Stromal cell of bone marrow (primary cell): ENCODE results near the gene NLRP6.
"Not testable (repeated sequence)": the region's sequence is repeated elsewhere in the genome, so short reads cannot be mapped to it uniquely, and the experiment has no call there.

ENCODE experiments used
- DNase-seq: peaks from one replicate; pipeline ENCODE4 v3.0.0-alpha.2; 2012; ENCODE audit warnings: low read depth

NLRP6 gene

DNA sequence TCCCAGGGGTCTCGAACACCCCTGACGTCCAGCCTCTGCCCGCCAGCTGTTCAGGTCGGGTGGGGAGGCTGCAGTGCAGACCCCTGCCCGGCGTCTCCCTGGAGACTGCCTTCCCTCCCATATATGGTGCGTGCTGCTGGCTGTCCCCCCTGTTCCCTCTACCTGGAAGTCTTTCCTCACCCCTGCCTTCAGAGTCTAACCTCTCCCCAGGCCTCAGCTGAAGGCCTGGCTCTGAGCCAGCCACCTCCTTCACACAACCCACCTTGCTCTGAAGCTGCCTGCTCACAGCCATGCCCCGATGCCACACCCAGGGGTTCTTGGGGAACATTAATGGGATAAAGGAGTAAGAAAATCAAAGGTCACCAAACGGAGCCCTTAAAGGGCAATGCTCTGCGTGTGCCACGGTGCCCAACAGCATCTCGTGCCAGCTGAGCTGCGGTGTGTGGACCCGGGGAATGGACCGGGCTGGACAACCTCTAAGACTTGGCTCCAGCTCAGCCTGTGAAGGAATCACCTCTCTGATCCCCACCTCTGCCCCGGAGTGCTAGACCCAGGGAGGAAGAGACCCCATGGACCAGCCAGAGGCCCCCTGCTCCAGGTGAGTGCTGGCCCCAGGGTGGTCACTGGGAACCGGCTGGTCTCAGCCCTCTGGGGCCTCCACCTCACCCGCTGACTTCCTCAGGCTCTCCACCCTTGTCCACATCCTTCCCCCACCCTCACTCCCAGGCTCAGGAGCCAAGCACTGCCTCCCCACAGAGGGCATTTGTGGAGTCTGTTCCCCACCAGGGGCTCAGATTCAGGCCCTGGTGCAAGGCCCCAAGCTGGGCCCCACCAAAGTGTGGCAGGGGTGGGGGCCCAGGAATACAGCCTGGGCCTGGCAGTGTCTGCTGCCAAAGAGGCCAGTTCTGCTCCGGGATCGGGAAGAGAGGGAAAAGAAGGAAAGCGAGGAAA, at the start of gene NLRP6:
Gene NLRP6 (plus strand): TSS at position 407 of the 951 bp plus-strand sequence. CDS start 163 bp downstream, at position 570.
- DNase-seq, result no peak

DNA sequence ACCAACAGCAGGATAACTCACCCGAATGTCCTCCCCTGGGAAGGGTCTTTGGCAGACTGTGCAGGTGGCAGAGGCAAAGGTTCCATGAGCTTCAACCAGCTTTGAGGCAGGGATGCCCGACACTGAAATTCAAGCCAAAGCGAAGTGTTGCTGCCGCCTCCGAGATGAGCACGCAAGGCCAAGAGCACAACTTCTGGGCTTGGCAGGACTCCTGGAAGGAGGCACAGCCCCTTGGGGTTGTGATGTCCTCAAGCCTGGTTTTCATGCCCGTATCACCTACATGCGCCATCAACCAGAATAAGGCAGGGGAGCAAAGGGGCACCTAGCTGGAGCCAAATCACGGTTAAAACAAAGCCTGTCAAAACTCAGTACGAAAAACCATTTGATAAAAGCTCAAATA, 47.8 kb upstream of the NLRP6 start:
- DNase-seq, result no peak

DNA sequence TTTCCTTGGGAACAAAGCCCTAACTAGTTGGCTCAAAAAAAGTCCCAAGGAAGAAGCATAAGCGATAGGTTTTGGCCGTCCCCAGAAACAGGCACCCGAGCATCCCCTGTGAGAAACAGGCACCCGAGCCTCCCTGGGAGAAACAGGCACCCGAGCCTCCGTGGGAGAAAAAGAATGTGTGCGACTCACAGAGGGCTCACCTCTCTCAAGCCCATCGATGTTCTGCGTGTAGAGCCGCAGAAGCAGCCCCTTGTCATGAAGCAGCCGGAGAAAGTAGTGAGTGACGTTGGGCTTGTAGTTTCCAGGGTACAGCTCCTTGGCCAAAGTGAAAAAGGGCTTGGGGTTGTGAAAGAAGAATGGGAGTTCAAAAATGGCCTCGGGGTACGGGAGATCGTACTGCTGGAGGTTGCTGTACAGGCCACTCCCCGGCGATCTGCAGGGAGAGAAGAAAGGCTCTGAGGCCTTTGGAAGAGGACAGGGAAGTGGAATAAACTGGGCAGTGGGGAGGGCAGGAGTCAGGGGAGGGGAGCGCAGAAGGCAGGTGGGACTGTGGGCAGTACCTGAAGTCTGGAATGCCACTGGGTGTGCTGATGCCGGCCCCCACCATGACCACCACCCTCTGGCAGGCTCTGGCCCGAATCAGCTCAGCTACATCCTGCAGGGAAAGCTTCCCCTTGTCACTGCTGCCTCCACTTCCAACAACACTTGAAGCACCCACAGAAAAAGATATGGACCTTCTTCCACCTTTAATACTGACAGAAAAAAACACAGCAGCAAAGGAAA, 45.2 kb upstream of the NLRP6 start:
- DNase-seq, result no peak

DNA sequence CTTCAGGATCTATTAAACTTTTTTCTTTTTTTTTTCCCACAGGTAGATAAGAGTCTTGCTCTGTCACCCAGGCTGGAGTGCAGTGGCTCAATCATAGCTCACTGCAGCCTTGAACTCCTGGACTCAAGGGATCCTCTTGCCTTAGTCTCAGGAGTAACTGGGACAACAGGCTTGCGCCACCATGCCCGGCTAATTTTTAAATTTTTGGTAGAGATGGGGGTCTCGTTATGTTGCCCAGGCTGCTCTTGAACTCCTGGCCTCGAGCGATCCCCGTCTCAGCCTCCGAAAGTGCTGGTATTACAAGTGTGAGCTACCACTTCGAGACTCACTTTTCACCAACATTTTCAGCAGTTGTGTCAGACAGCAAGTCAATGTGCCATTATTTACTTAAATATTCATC, 43.0 kb upstream of the NLRP6 start:
- DNase-seq, result no peak

DNA sequence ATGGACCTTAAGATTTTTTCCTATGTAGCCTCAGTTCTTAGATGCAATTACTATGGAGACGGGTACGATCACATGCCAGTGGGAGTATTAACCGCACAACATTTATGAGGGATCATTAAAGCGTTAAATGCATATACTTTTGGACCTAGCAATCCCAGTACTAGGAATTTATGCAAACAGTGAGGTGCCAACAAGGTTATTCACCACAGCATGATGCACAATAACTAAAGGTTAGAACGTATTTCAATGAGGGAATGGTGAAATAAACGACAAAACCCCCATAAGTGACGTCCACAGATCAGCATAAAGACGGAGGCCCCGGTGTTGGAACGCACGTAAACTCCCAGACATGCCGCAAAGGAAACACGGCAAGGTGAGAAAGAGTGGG, 42.6 kb upstream of the NLRP6 start:
- DNase-seq, result no peak

DNA sequence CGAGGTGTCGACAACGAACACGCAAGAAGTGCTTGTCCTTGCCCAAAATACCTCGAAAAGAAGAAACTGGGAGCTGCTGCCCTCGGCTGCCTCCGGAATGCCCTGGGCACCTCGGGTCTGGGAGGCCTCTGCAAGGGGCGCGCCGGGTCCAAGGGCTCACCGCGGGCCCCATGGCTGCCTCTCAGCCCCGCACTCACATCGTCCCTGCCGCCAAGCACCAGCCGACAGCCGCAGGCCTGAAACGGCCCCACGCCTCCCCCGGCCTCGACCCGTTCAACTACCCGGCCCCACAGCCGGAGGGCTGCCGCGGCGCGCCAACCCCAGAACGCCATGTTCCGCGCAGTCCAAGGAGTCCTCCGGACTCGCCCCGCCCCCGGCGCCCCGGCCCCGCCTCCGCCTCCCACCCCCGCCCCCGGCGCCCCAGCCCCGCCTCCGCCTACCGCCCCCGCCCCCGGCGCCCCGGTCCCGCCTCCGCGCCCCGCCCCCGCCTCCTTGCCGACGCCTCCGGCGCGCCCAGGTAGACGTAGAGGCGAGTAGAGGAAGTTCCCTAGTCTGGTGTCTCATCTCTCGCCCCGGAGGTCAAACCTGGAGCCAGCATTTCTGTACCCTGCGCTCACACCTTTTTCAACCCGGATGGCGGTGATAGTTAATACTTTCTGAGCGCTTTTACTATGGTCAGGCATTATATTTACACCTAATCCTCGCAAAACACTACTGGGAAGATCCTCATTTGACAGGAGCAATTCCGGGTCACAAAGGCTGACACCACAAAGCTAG, 42.0 kb upstream of the NLRP6 start, which contains the start of gene SIRT3:
Gene SIRT3 (minus strand): TSS at position 346 of the 777 bp plus-strand sequence. CDS start 14 bp downstream, at position 332.
- DNase-seq, result peak; percentile 55

DNA sequence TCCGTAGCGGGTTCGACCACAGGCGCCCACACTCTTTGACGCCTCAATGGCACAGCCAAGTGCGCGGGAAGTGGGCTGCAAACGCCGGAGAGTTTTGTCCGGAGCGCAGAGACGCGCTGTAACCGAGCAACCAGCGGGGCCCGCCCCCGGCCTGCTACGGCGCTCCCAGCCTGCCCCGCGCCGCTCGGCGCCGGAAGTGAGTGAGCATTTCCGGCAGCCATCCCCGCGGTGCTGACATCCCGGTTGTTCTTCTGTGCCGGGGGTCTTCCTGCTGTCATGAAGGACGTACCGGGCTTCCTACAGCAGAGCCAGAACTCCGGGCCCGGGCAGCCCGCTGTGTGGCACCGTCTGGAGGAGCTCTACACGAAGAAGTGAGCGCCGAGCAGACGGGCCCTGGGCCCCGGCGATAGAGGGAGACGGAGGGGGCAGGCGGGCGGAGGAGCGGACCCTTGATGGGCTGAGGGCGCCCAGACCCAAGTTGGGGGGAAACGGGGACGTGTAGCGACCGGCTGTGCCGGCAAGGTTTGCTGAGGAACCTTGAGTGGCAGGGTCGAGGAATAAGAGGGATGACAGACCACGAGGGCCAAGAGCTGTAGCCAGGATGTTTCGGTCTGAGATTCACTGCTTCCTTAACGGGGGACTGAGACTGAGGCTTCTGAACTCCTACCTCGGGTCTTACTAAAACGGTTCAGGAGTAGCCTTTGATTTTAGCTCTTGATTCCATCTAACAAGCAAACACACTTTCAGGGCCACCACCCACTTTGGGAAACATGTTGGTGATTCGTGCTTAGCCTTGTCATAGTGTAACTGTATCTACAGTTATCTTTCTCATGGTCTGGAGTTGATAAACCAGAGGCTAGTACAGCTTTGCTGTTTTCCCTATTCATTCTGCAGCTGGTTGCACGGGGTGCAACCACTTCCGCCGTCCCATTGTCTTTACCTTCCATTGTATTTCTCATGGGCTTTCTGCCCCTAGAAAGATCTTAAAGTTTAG, 41.1 kb upstream of the NLRP6 start, which contains the start of gene PSMD13:
Gene PSMD13 (plus strand): TSS at position 203 of the 994 bp plus-strand sequence. CDS start 74 bp downstream, at position 277.
- peak; percentile 71 for DNase-seq

DNA sequence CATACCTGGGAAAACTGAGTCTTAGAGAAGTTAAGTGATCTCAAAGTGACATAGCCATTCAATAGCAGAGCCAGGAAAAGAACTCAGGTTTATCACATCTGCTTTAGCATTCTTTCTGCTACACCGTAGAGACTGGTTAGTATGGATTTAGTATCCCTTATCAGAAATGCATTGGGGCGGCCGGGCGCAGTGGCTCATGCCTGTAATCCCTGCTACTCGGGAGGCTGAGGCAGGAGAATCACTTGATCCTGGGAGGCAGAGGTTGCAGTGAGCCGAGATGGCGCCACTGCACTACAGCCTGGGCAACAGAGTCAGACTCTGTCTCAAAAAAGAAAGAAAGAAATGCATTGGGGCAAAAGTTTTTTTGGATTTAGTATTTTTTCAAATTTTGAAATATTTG, 39.9 kb upstream of the NLRP6 start:
- DNase-seq, result not testable (repeated sequence)

DNA sequence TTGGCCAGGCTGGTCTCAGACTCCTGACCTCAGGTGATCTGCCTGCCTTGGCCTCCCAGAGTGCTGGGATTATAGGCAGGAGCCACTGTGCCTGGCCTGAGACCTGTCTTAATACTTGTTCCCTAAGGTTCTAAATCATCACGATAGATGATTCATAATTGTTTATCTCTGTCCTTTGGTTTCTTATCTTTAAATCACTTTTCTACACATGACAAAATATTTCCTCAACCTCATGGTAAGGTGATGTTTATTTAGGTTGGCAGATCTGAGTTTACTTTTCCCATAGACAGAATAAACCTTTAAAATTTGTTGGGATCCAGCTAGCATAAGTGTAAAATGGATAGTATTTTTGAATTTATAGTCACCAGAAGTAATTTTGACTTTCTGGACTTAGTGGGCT, 37.9 kb upstream of the NLRP6 start:
- no peak for DNase-seq

DNA sequence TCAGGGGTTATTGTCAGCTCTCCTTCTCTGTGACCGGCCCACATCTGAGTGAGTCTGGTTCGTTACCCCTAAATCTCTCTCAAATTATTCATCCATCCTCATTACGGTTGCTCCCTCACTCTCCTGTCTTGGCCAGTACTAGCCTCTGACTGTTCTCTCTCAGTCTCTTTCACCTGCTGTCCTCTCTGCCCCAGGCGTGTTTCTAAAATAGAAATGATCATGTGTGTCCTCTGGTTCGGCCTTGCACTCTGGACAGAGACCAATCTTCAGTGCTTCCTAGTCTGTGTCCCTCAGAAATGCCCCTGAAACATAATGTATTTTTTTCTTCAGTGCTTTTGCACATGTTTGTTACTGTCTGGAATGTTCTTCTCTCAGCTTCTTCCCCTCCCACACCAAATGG, 36.6 kb upstream of the NLRP6 start:
- no peak for DNase-seq

DNA sequence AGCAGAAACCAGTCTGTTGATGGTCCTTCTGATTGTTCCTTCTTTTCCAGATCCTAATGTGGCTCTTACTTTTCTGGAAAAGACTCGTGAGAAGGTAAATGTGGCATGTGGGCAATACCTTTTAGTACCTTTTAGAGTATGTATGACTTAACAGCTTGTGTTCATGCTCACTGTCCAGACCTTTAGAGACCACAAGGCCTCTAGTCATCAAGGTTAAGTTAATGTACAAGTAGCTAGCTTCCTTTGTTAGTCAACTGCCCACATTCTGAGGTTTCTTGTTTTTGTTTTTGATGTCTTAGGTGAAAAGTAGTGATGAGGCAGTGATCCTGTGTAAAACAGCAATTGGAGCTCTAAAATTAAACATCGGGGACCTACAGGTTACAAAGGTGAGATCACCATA, 33.8 kb upstream of the NLRP6 start:
- DNase-seq, result no peak

DNA sequence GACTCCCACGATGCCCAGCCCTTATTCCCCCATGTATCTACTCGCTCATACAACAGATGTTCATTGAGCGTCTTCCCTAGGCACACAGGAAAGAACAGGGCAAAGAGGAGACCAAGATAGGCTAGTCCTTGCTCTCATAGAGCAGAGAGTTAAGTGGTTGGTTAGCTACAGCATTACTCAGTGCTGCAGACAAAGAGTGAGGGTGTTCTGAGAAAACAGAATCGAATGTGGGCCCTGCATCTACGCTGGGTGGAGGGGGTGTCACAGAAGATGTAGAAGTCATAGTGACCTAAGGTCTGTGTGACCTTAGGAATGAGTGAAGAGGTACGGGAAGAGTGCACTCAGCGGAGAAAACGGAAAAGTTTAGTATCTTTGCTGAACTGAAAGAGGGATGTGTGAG, 29.1 kb upstream of the NLRP6 start:
- no peak for DNase-seq

DNA sequence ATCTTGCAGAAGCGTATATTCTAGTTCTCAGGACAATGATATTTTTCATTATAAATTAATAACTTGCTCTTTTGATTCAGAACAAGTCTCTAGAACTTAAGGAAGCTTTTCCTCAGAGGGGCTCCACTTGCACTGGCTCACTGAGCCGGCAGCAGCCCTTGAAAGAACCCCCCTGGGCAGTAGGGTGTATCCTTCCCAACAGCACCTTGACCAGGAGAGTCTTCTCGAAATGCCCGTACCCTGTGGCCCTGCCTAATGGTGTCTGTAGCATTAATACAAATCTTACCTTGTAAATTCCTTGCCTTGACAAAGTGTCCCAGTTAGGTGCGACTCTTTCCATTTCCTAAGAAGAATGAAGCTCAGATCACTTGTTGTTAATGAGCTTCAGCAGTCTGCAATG, 27.9 kb upstream of the NLRP6 start:
- no peak for DNase-seq

DNA sequence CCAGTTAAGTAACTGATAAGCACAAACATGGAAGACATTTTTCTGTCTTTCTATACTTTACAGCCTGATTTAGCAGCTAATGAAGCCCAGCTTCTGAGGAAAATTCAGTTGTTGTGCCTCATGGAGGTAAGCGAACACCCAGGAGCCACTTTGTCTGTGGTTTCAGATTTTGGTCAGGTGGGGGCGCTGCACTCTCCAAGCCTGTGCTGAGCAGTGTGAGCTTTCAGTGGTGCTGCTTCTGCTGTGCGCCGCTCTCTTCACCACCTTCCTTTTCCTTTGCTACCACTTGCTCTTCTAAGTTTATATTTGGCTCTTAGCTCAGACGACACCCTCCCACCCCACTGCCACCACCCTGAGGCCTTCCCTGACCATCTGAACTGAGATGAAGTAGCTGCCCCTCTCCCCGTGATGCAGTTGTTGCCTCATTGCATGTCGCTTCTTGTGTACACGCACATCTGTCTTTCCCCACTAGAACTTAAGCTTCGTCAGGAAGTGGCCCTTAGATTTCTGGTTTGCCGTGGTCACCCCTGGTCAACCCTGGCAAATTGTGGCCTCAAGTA, 27.4 kb upstream of the NLRP6 start:
- no peak for DNase-seq

DNA sequence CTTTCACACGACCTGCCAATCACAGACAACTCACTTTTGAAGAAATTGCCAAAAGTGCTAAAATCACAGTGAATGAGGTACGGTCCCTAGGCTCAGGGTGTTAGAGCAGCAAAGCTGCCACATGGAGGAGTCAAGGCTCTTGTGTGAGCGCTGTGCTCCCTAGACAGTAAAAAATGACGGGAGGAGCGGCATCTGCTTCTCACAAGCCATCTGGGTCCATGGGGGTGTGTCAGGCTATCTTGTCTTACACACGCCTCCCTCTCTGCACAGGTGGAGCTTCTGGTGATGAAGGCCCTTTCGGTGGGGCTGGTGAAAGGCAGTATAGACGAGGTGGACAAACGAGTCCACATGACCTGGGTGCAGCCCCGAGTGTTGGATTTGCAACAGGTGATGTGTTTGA, 26.7 kb upstream of the NLRP6 start:
- no peak for DNase-seq

DNA sequence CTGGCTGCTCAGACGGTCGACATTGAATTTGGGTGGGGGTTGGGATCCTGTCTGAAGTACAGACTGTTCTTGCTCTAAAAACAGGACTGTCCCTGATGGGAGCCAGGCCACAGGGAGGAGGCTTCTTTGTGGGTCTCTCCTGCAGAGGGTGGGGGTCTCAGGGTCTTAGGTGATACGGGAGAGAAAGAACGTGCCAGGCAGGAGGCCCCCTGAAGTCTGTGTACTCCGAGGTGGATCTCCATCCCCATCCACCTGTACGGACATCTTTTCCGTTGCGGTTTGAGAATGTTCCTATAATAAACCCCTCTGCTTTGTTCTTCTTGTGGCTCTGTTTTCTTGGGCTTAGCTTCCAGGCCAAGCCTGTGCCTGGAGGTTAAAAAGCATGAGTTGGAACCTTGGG, 25.5 kb upstream of the NLRP6 start:
- no peak for DNase-seq

DNA sequence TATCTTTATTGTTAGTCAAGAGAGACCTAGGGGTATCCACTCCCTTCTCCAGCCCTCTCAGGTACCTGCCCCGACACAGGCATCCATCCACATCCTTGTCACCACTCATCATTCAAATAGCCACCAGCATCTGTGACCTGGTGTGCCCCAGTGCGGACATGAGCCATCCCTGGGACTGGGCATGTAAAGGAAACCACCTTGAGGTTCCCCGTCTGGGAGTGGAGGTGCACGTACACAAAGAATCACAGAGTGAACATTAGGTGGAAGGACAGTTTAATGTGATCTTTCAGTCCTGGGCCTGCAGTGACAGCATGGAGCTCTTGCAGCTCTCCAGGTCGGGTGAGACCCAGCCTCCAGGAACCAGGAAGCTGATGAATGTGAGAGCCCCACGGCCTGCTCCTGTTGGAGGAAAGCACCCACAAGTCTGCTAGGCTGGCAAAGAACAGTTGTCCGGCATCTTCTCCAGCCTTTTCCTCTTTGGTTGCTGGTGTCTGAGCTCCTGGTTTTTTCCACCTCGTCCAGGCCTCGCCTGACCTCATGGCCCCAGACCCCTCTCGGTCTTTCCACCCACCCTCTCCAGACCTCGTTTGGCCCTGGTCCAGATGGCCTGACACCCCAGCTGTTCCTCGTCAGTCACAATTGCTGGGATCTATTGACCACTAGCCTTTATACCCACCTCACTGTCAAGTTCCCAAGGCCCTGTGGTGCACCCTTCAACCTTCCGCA, 24.9 kb upstream of the NLRP6 start:
- no peak for DNase-seq

DNA sequence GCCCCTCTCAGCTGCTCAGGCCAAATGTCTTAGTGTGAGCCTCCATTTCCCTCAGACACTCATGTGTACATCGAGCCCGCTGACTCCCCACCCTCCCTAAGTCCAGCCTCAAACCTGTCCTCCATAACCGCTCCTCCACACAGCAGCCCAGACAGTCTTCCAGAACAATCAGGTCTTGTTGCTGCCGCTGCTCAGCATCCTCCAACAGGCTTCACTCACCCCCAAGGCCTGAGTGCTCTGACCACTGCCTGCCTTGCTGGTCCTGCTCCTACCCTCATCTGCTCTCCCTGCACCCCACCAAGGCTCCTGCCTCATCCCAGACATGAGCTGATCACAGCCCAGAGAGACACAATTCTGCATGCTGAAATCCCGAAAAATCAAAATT, 24.3 kb upstream of the NLRP6 start:
- no peak for DNase-seq

DNA sequence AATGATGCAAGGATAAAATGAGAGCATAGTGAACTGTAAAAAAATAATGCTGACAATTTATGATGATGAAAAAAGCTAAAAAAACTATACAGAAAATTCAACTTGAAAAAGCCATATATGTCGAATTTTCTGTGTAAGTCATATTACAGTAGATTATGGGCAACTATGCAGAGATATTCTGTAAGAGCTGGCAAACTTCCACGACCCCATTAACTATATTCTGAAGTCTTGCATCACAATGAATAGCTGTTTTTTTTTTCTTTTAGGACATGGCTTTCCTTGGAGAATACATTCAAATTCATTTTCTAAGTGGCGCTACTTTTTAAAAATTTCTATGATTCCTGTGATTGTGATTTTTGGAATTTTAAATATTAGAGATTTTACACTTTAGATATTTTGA, 23.0 kb upstream of the NLRP6 start:
- DNase-seq, result no peak

DNA sequence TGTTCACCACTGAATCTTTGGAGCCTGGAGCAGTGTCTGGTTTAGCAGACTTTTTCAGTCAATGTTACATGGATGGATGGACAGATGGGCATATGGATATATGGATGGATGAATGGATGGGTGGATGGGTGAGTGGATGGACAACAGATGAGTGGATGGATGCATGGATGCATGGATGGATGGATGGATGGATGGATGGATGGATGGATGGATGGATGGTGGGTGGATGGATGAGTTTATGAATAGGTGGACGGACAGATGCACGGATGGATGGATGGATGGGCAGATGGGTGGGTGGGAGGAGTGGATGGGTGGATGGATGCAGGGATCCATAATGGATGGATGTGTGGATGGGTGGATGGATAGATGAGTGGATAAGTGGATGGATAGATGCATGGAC, 22.4 kb upstream of the NLRP6 start:
- DNase-seq, result no peak
